Neural progenitor cell (in vitro differentiated cells): ENCODE data around the gene ATXN10.

Source experiments
- EZH2 ChIP-seq: fragments of 200-600 bp; sonication (generic); IDR thresholded peaks from 2 replicates; pipeline ENCODE4 v1.6.1; 2017; ENCODE audit warnings: antibody characterized with exemption, mild to moderate bottlenecking, moderate library complexity
- TF ChIP-seq, protein P1 (sequence below): fragments of 200-600 bp; sonication (generic); IDR thresholded peaks from 2 replicates; pipeline ENCODE4 v1.5.1; 2017; ENCODE audit warnings: antibody characterized with exemption, mild to moderate bottlenecking

DNA sequence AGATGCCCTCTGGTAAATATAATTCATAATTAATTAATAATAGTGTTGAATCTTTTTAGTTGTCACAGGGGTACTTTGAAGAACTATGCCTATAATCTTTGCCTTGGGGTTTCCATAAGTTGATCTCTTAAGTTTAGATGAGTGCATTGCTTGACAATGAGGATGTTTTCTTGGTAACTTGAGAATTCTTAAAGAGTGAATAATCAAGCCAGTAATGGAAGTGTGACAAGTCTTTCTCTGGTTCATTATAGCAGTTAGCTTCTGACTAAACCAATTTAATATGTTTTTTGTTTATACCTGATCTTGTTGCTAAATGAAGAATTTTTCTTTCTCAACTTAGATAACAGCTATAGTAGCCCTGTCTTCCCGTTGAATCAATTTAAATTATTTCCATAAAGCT is 46.2 kb downstream of the ATXN10 start:
- TF ChIP-seq, protein P1, sequence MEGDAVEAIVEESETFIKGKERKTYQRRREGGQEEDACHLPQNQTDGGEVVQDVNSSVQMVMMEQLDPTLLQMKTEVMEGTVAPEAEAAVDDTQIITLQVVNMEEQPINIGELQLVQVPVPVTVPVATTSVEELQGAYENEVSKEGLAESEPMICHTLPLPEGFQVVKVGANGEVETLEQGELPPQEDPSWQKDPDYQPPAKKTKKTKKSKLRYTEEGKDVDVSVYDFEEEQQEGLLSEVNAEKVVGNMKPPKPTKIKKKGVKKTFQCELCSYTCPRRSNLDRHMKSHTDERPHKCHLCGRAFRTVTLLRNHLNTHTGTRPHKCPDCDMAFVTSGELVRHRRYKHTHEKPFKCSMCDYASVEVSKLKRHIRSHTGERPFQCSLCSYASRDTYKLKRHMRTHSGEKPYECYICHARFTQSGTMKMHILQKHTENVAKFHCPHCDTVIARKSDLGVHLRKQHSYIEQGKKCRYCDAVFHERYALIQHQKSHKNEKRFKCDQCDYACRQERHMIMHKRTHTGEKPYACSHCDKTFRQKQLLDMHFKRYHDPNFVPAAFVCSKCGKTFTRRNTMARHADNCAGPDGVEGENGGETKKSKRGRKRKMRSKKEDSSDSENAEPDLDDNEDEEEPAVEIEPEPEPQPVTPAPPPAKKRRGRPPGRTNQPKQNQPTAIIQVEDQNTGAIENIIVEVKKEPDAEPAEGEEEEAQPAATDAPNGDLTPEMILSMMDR: no peak
- TF ChIP-seq EZH2: no peak
